HepG2 (cell line): ENCODE data around the gene PLEKHA5. TPM values are rescaled to one million over a fixed set of nuclear protein-coding genes. Genes with fewer than 3 reads are reported as not detected.

Source experiments
- ATAC-seq: fragments of 200-7000 bp; cut with Tn5 transposase; 3 replicates; pipeline ENCODE4 v1.9.1; 2020; ENCODE audit warnings: mild to moderate bottlenecking, moderate library complexity
- BruUV-seq: library from RNA; stranded (reverse); fragments of 400-500 nt; replicated peaks from 2 replicates; lab custom pipeline; 2021; lab: Mats Ljungman, UMichigan
- CTCF ChIA-PET: fragments of 300-600 bp; formaldehyde crosslinking; extraction: SDS; loops from one replicate; lab custom pipeline; 2021; ENCODE audit warnings: low total read pairs, inconsistent platforms, low intra/inter-chr PET ratio; lab: Yijun Ruan, JAX
- POLR2A ChIA-PET: fragments of 350-600 bp; sonication (Branson Sonifier 250); formaldehyde crosslinking; loops from one replicate; lab custom pipeline; 2020; ENCODE audit warnings: antibody characterized with exemption, inconsistent platforms; lab: Yijun Ruan, JAX
- DNase-seq: peaks from one replicate; pipeline ENCODE4 v3.0.0-alpha.2; 2015; ENCODE audit warnings: low spot score
- FAIRE-seq: peaks from 3 replicates; lab custom pipeline; 2011; peaks lifted over from hg19 to GRCh38; lab: Jason Lieb, UNC
- H2AFZ ChIP-seq: one replicate; pipeline ENCODE4 v1.6.1; 2011; ENCODE audit warnings: low read length, inconsistent platforms
- H3K27ac ChIP-seq: fragments of 300-600 bp; 3 replicates; pipeline ENCODE4 v1.8.0; 2011; ENCODE audit warnings: mixed run types, mild to moderate bottlenecking, mixed read lengths, low read length, inconsistent platforms; ENCODE audit not compliant: insufficient read depth; ENCODE audit errors: extremely low read length
- H3K27me3 ChIP-seq, 2 experiments: fragments of 200-600 bp in 1 of 2; 2 replicates in 1 of 2; 3 replicates in 1 of 2; pipeline versions ENCODE4 v1.6.0 to v1.8.0; 2011; ENCODE audit warnings: low read length in 2 of 2, mild to moderate bottlenecking in 2 of 2, moderate library complexity in 2 of 2, inconsistent platforms in 1 of 2; ENCODE audit not compliant: insufficient read depth in 2 of 2, control insufficient read depth in 1 of 2
- H3K36me3 ChIP-seq, 2 experiments: fragments of 200-600 bp in 1 of 2; replicated peaks in 1 of 2; 2 replicates in 1 of 2; 3 replicates in 1 of 2; pipeline versions ENCODE4 v1.5.1 to v1.8.0; 2011; ENCODE audit warnings: low read length in 2 of 2, inconsistent platforms in 1 of 2; ENCODE audit not compliant: insufficient read depth in 2 of 2, control insufficient read depth in 1 of 2
- H3K4me1 ChIP-seq: 2 replicates; pipeline ENCODE4 v1.5.1; 2012; ENCODE audit warnings: low read length, inconsistent platforms; ENCODE audit not compliant: insufficient read depth
- H3K4me2 ChIP-seq: 2 replicates; pipeline ENCODE4 v1.6.0; 2011; ENCODE audit warnings: low read depth, low read length, inconsistent platforms
- H3K4me3 ChIP-seq, 3 experiments: fragments of 200-600 bp in 1 of 3; sonication (generic), shearing (Covaris generic) in 1 of 3; replicated peaks in 1 of 3; 2 replicates each; pipeline ENCODE4 v1.5.1; 2011 to 2016; ENCODE audit warnings: low read length in 3 of 3, inconsistent platforms in 2 of 3, low read depth in 2 of 3, mild to moderate bottlenecking in 2 of 3, control low read depth in 1 of 3, mixed read lengths in 1 of 3; ENCODE audit not compliant: insufficient read depth in 1 of 3
- H3K79me2 ChIP-seq: one replicate; pipeline ENCODE4 v1.6.1; 2011; ENCODE audit warnings: low read length, inconsistent platforms; ENCODE audit not compliant: insufficient read depth
- H3K9ac ChIP-seq: 2 replicates; pipeline ENCODE4 v1.6.0; 2011; ENCODE audit warnings: mild to moderate bottlenecking, low read depth, low read length, inconsistent platforms; ENCODE audit not compliant: insufficient read depth
- H3K9me3 ChIP-seq: 2 replicates; pipeline ENCODE4 v1.5.1; 2012; ENCODE audit warnings: mild to moderate bottlenecking, low read length
- H4K20me1 ChIP-seq: 2 replicates; pipeline ENCODE4 v1.6.0; 2011; ENCODE audit warnings: inconsistent platforms, mild to moderate bottlenecking, low read length, moderate library complexity; ENCODE audit not compliant: insufficient read depth
- EED ChIP-seq: sonication (generic); formaldehyde crosslinking; IDR thresholded peaks from 2 replicates; pipeline ENCODE4 v1.5.0; 2020; ENCODE audit warnings: mild to moderate bottlenecking, missing genetic modification reagents
- FOXP1 ChIP-seq, 2 experiments: fragments of 450-650 bp in 1 of 2; IDR thresholded peaks; 2 replicates each; pipeline ENCODE4 v1.6.1; 2017 to 2018; ENCODE audit warnings: antibody characterized with exemption in 1 of 2
- HMGA1 ChIP-seq: sonication (generic); formaldehyde crosslinking; conservative IDR thresholded peaks from 2 replicates; pipeline ENCODE4 v1.4.0; 2020; ENCODE audit warnings: missing genetic modification reagents
- MED13 ChIP-seq: sonication (generic); formaldehyde crosslinking; IDR thresholded peaks from 2 replicates; pipeline ENCODE4 v1.5.0; 2020; ENCODE audit warnings: missing genetic modification reagents
- MYC ChIP-seq: sonication (generic); formaldehyde crosslinking; IDR thresholded peaks from 2 replicates; pipeline ENCODE4 v1.9.0; 2021; ENCODE audit warnings: missing genetic modification reagents, borderline replicate concordance
- NBN ChIP-seq: fragments of 450-650 bp; conservative IDR thresholded peaks from 2 replicates; pipeline ENCODE4 v1.6.1; 2017
- RAD21 ChIP-seq: fragments of 450-650 bp; formaldehyde crosslinking; IDR thresholded peaks from 2 replicates; pipeline ENCODE4 v1.5.0; 2020; ENCODE audit warnings: mild to moderate bottlenecking
- ZNF776 ChIP-seq: sonication (generic); formaldehyde crosslinking; IDR thresholded peaks from 2 replicates; pipeline ENCODE4 v1.4.0; 2020; ENCODE audit warnings: mild to moderate bottlenecking, missing genetic modification reagents
- WGBS: methylation state at CpG from one replicate; pipeline ENCODE4 v1.1.6; 2017; ENCODE audit warnings: low lambda C conversion rate; 5-methylcytosine and 5-hydroxymethylcytosine counted together
- in situ Hi-C: cut with HindIII; loops from 2 replicates; pipeline ENCODE4 v1.10.0; 2017; ENCODE audit warnings: low pct_unique_long_range_greater_than_20kb; ENCODE audit not compliant: extremely low pct_ligation_motif_present
- intact Hi-C: fragments of 100-400 bp; cut with micrococcal nuclease; formaldehyde crosslinking; loops from one replicate; pipeline ENCODE4 v1.10.0; 2022; ENCODE audit not compliant: unreplicated experiment
- polyA plus RNA-seq, 8 experiments: library from polyadenylated mRNA; depleted of rRNA in 3 of 8; stranded (reverse) in 7 of 8; unstranded in 1 of 8; fragments of >200 nt; fragmentation: Illumina TruSeq in 4 of 8; extraction: Trizol in 4 of 8; gene quantifications; 2 replicates each; pipeline versions ENCODE4 v1.2.1 to v1.2.3, GENCODE V29; 2011 to 2016; ENCODE audit warnings: low read depth in 4 of 8, missing spikeins in 1 of 8, mixed read lengths in 1 of 8; ENCODE audit not compliant: insufficient read depth in 1 of 8
- total RNA-seq, 5 experiments: library from RNA; depleted of rRNA; stranded (reverse); fragments of >200 nt; fragmentation: Illumina TruSeq; extraction: Trizol; gene quantifications; 2 replicates each; pipeline ENCODE4 v1.2.3, GENCODE V29; 2016; ENCODE audit warnings: low read depth in 1 of 5
- TF ChIP-seq, protein P1 (sequence below): sonication (generic); formaldehyde crosslinking; IDR thresholded peaks from 2 replicates; pipeline ENCODE4 v1.9.0; 2021; ENCODE audit warnings: mild to moderate bottlenecking, missing genetic modification reagents
- TF ChIP-seq, protein P2 (sequence below): fragments of 450-650 bp; IDR thresholded peaks from 2 replicates; pipeline ENCODE4 v1.6.1; 2017
- TF ChIP-seq, protein P3 (sequence below): sonication (generic); formaldehyde crosslinking; IDR thresholded peaks from 2 replicates; pipeline ENCODE4 v1.4.0; 2020; ENCODE audit warnings: missing genetic modification reagents
- TF ChIP-seq, protein P4 (sequence below): sonication (generic); formaldehyde crosslinking; IDR thresholded peaks from 2 replicates; pipeline ENCODE4; 2020; ENCODE audit warnings: missing genetic modification reagents, mild to moderate bottlenecking, borderline replicate concordance

PLEKHA5 gene
- total and polyA plus RNA-seq, 2 of the 13 experiments (the other 11 are each of a cell fraction or from before 2014, with no cell fraction given) = 4.2 to 15.4 TPM

DNA sequence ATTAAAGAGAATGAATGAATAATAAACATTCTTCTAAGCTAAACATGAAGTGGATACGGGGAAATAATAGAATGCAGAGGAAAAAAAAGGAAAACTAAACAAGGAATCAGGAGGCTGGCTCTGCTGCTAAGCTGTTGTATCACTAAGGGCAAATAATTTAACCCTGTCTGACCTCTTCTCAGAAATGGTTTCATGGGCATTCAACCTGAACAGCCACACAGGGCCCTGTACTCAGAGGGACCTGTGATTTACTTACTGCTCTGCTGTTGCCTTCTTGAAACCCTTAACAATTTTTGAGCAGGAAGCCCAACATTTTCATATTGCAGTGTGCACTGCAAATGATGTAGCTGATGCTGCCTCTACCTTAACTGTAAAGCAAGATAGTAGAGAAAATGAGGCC, 14.2 kb upstream of the PLEKHA5 start (continued):
- no peak for TF ChIP-seq MED13 (CRISPR knock-in tag)
- no peak for TF ChIP-seq RAD21
- TF ChIP-seq EED (CRISPR knock-in tag) = no peak
- no peak for TF ChIP-seq HMGA1 (CRISPR knock-in tag)
- no peak for TF ChIP-seq ZNF776 (CRISPR knock-in tag)
- no peak for TF ChIP-seq FOXP1 (IDR thresholded peaks at IDR 0.05)
- TF ChIP-seq FOXP1 (CRISPR knock-in tag; IDR thresholded peaks at IDR 0.05) = no peak
- TF ChIP-seq, protein P1, sequence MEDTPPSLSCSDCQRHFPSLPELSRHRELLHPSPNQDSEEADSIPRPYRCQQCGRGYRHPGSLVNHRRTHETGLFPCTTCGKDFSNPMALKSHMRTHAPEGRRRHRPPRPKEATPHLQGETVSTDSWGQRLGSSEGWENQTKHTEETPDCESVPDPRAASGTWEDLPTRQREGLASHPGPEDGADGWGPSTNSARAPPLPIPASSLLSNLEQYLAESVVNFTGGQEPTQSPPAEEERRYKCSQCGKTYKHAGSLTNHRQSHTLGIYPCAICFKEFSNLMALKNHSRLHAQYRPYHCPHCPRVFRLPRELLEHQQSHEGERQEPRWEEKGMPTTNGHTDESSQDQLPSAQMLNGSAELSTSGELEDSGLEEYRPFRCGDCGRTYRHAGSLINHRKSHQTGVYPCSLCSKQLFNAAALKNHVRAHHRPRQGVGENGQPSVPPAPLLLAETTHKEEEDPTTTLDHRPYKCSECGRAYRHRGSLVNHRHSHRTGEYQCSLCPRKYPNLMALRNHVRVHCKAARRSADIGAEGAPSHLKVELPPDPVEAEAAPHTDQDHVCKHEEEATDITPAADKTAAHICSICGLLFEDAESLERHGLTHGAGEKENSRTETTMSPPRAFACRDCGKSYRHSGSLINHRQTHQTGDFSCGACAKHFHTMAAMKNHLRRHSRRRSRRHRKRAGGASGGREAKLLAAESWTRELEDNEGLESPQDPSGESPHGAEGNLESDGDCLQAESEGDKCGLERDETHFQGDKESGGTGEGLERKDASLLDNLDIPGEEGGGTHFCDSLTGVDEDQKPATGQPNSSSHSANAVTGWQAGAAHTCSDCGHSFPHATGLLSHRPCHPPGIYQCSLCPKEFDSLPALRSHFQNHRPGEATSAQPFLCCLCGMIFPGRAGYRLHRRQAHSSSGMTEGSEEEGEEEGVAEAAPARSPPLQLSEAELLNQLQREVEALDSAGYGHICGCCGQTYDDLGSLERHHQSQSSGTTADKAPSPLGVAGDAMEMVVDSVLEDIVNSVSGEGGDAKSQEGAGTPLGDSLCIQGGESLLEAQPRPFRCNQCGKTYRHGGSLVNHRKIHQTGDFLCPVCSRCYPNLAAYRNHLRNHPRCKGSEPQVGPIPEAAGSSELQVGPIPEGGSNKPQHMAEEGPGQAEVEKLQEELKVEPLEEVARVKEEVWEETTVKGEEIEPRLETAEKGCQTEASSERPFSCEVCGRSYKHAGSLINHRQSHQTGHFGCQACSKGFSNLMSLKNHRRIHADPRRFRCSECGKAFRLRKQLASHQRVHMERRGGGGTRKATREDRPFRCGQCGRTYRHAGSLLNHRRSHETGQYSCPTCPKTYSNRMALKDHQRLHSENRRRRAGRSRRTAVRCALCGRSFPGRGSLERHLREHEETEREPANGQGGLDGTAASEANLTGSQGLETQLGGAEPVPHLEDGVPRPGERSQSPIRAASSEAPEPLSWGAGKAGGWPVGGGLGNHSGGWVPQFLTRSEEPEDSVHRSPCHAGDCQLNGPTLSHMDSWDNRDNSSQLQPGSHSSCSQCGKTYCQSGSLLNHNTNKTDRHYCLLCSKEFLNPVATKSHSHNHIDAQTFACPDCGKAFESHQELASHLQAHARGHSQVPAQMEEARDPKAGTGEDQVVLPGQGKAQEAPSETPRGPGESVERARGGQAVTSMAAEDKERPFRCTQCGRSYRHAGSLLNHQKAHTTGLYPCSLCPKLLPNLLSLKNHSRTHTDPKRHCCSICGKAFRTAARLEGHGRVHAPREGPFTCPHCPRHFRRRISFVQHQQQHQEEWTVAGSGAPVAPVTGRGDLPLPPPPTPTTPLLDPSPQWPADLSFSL (CRISPR knock-in tag) = no peak
- TF ChIP-seq, all 625 proteins: peak for 0

DNA sequence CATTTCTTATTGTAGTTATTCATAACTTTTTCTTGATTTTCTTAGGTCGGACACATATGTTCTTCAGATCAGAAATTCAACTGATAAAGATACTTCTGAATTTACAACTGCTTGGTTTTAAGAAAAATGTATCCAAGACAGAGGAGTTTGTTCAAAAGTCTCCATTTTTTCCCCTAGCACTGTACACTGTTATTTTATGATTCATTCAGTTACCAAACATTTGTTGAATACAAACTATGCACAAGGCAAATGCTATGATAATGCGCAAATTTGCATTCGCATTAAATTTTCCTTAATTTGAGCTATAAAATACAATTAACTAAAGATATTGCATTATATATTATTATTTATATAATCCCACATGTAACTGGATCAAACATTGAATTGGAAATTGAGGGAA, 10.1 kb upstream of the PLEKHA5 start:
- 66% methylated on average over 3 of the region's 3 CpGs for WGBS
- Histone ChIP-seq H2AFZ (no peak overlapping the region), H3K79me2 (no peaks in the 10 kb centered on the region), H3K4me3 (no peak overlapping the region), H3K27ac (no peak overlapping the region), H3K4me2 (no peak overlapping the region), H3K36me3 (no peaks in the 10 kb centered on the region), H3K9ac (no peak overlapping the region), H3K27me3 (no peaks in the 10 kb centered on the region), H4K20me1 (no peaks in the 10 kb centered on the region), H3K4me1 (no peaks in the 10 kb centered on the region), H3K9me3 (no peaks in the 10 kb centered on the region)
- no peak for DNase-seq
- in situ Hi-C loops = no loop called here
- no peak for ATAC-seq
- no TSS peak for BruUV-seq
- FAIRE-seq = no peak
- ChIA-PET POLR2A (no interaction called here), CTCF (no interaction called here)
- intact Hi-C loops = no loop called here
- no peak for TF ChIP-seq MYC (CRISPR knock-in tag)
- no peak for TF ChIP-seq NBN
- TF ChIP-seq, protein P2, sequence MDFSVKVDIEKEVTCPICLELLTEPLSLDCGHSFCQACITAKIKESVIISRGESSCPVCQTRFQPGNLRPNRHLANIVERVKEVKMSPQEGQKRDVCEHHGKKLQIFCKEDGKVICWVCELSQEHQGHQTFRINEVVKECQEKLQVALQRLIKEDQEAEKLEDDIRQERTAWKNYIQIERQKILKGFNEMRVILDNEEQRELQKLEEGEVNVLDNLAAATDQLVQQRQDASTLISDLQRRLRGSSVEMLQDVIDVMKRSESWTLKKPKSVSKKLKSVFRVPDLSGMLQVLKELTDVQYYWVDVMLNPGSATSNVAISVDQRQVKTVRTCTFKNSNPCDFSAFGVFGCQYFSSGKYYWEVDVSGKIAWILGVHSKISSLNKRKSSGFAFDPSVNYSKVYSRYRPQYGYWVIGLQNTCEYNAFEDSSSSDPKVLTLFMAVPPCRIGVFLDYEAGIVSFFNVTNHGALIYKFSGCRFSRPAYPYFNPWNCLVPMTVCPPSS = no peak
- TF ChIP-seq, protein P3, sequence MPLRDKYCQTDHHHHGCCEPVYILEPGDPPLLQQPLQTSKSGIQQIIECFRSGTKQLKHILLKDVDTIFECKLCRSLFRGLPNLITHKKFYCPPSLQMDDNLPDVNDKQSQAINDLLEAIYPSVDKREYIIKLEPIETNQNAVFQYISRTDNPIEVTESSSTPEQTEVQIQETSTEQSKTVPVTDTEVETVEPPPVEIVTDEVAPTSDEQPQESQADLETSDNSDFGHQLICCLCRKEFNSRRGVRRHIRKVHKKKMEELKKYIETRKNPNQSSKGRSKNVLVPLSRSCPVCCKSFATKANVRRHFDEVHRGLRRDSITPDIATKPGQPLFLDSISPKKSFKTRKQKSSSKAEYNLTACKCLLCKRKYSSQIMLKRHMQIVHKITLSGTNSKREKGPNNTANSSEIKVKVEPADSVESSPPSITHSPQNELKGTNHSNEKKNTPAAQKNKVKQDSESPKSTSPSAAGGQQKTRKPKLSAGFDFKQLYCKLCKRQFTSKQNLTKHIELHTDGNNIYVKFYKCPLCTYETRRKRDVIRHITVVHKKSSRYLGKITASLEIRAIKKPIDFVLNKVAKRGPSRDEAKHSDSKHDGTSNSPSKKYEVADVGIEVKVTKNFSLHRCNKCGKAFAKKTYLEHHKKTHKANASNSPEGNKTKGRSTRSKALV (CRISPR knock-in tag) = no peak
- TF ChIP-seq, protein P4, sequence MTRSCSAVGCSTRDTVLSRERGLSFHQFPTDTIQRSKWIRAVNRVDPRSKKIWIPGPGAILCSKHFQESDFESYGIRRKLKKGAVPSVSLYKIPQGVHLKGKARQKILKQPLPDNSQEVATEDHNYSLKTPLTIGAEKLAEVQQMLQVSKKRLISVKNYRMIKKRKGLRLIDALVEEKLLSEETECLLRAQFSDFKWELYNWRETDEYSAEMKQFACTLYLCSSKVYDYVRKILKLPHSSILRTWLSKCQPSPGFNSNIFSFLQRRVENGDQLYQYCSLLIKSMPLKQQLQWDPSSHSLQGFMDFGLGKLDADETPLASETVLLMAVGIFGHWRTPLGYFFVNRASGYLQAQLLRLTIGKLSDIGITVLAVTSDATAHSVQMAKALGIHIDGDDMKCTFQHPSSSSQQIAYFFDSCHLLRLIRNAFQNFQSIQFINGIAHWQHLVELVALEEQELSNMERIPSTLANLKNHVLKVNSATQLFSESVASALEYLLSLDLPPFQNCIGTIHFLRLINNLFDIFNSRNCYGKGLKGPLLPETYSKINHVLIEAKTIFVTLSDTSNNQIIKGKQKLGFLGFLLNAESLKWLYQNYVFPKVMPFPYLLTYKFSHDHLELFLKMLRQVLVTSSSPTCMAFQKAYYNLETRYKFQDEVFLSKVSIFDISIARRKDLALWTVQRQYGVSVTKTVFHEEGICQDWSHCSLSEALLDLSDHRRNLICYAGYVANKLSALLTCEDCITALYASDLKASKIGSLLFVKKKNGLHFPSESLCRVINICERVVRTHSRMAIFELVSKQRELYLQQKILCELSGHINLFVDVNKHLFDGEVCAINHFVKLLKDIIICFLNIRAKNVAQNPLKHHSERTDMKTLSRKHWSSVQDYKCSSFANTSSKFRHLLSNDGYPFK (CRISPR knock-in tag) = no peak
